GM12874 (cell line): Measurements from ENCODE around the gene LYZL1.

Experiments
- TF ChIP-seq, protein P1 (sequence below): IDR thresholded peaks from 2 replicates; pipeline ENCODE4 v1.5.1; 2011; ENCODE audit warnings: low read depth, mild to moderate bottlenecking, control low read depth, low read length, moderate library complexity; ENCODE audit not compliant: insufficient read depth

LYZL1 gene

DNA sequence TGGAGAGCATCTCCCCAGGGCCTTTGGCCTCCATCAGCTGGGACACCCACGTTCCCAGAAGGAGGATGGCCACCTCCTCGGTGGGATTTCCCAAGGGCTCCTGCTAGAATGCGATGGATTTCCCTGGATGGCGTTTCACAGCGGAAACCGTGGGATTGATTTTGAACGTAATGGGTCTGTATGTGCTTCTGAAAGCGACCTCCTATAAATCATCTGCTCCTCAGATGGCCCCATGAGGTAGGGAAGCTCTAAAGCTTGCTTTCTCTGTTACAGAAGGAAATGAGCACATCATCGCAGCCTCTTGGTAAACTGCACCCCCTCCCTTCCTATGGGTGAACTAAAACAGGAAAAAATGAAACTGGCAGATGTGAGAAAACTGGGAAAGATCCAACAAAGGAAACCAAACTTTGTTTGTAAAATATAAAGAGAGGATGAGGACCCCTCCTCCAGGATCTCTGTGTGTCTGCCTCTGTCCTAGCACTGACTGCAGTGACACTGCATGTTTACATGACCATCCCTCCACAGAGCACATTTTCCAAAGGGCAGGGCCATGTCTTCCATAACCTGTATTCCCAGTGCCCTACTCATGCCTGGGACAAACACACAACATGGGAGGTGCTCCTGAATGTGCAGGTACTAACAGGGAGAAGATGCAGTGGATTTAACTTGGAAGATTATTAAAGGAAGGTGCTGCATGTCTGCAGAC, 57.6 kb downstream of the LYZL1 start:
- TF ChIP-seq, protein P1, sequence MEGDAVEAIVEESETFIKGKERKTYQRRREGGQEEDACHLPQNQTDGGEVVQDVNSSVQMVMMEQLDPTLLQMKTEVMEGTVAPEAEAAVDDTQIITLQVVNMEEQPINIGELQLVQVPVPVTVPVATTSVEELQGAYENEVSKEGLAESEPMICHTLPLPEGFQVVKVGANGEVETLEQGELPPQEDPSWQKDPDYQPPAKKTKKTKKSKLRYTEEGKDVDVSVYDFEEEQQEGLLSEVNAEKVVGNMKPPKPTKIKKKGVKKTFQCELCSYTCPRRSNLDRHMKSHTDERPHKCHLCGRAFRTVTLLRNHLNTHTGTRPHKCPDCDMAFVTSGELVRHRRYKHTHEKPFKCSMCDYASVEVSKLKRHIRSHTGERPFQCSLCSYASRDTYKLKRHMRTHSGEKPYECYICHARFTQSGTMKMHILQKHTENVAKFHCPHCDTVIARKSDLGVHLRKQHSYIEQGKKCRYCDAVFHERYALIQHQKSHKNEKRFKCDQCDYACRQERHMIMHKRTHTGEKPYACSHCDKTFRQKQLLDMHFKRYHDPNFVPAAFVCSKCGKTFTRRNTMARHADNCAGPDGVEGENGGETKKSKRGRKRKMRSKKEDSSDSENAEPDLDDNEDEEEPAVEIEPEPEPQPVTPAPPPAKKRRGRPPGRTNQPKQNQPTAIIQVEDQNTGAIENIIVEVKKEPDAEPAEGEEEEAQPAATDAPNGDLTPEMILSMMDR: no peak

DNA sequence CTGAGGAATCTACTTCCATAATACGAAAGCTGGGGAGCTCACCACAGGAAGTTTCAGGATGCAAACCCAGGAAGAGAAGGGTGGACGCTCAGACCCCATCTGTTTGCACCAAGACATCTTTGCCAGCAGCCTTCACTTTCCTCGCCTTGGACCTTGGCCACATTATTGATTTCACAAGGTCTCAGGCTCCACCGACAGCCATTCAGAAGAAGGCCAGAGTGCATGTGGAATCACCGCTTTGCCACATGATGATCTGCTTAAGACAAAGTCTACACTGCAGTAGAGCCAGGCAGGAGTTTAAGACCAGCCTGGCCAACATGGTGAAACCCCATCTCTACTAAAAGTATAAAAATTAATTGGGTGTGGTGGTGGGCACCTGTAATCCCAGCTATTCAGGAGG, 60.0 kb downstream of the LYZL1 start:
- TF ChIP-seq, protein P1: no peak

DNA sequence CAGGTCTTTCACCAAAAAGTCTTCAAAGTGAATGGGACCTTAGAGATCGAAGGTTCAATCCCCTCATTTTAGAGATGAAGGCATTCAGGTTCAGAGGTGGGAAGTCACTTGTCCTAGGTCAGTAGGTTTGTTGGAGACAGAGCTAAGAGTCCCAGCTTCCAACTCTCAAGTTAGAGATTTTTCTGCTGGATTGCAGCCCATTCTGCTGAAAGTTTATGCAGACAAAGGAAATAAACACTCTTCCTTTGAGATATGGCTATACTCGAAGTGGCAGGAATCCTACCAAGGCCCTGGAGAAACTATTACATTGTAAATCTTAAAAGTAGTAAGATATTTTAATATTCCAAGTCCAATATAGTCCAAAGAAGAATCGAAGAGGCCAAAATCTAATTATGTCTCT, 64.4 kb downstream of the LYZL1 start:
- TF ChIP-seq, protein P1: no peak

DNA sequence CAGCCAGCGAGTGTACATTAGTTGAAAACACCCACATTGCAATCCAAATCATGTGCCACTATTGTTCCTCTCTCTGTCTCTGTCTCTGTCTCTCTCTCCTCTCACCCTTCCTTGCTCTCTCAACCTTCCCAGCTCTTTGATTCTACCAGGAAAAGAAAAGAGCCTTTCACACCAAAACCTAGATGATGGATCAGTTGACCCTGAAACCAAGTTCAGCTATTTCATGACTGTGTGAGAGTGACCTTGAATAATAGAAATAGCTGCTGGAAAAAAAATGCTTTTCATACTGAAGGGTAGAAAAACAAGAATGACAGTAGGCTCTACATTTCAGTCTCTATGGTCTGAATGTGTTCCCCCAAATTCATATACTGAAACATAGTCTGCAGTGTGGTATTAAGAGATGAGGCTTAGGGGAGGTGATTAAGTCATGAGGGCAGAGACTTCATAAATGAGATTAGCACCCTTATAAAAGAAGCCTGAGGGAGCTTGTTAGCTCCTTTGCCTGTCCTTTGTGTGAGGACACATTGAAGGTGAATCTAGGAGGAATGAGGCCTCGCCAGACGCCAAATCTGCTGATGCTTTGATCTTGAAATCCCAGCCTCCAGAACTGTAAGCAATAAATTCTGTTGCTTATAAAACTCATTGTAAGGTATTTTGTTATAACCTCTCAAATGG, 65.2 kb downstream of the LYZL1 start:
- TF ChIP-seq, protein P1: no peak

DNA sequence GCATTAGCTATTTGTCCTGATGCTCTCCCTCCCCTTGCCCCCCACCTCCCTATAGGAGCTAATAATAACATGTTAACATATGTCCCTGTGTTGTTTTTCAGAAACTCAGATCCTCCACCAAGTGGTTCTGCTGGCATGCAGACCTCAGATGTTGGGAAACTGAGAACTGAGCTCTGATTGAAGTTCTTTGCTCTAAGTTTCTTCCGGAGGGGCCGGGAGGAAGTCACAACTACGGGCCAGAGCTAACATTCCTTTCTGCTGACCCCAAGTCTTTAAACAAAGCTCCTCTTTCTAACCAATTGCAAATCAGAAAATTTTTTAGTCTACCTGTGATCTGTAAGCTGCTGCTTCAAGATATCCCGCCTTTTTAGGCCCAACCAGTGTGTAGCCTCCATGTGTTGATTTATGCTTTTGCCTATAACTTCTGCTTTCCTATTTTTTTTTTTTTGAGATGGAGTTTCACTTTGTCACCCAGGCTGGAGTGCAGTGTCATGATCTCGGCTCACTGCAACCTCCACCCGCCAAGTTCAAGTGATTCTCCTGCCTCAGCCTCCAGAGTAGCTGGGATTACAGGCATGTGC, 66.6 kb downstream of the LYZL1 start:
- TF ChIP-seq, protein P1: no peak

DNA sequence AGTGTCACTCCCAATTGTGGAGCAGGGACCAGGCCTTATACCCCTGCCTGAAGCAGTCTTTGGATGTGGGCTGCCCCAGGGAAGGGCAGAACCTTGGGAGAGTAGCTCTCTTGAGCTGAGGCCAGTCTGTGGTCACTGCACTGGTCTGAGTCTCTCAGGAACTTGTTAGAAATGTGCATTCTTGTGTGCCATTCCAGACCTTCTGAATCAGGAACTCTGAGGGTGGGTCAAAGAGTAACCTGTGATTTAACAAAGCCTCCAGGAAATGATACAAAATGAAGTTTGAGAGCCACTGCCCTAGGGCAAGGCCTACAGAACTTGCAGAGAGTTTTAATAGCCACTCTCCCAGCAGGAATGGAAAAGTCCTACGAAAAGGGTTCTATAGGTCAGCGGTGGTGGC, 68.1 kb downstream of the LYZL1 start:
- TF ChIP-seq, protein P1: no peak

DNA sequence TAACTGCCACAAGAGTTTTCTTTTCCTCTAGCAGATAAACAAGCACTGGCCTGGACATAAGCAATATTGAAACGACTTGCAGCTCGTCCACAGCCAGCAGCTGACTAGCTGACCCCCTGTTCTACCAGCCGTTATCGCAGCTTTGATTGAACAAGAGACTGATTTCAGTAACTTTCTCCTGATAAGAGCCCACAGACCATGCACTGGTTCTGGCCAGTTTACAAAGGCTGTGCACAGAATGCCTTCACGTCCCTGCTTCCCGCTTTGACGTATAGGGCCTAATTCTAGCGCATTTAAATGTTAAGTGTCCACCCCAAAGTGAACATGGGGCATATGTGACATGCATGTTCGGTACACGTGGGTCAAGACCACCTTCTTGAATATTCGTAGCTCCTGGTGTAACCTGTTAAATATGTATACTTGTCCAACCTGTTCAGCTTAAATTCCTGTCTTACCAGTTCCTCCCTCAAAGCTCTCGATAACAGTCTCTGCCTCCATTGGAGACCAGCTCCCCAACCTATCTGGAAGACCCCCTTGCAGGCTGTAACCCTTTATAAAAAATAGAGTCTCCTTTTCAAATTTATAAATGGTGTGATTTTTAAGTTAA, 69.2 kb downstream of the LYZL1 start:
- TF ChIP-seq, protein P1: no peak
